Smooth muscle cell of the brain vasculature (primary cell): ENCODE results near the gene BANP.

Experiments
- DNase-seq: peaks from one replicate; pipeline ENCODE4 v3.0.0-alpha.2; 2012; ENCODE audit warnings: low read depth, low spot score

The BANP gene

GRCh38 chr16:87948735-87949070 lies 2.5 kb upstream of the BANP start:
- no peak for DNase-seq

GRCh38 chr16:87949071-87949744 lies 2.0 kb upstream of the BANP start:
- no peak for DNase-seq

- no peak for DNase-seq
These were observed 611 bp downstream of the BANP start for GRCh38 chr16:87951552-87952538.

- DNase-seq, result no peak
These were observed 1.5 kb downstream of the BANP start for GRCh38 chr16:87952751-87953150.

- DNase-seq, result no peak
These were observed 2.3 kb downstream of the BANP start for GRCh38 chr16:87953308-87954215.

- DNase-seq, result no peak
These were observed 3.1 kb downstream of the BANP start for GRCh38 chr16:87954361-87954760.

- DNase-seq, result no peak
These were observed 3.6 kb downstream of the BANP start for GRCh38 chr16:87954826-87955225.

GRCh38 chr16:87955302-87956097 lies 4.3 kb downstream of the BANP start:
- DNase-seq, result no peak

- no peak for DNase-seq
These were observed 4.8 kb downstream of the BANP start for GRCh38 chr16:87956098-87956364.

- no peak for DNase-seq
These were observed 5.4 kb downstream of the BANP start for GRCh38 chr16:87956365-87957231.

- no peak for DNase-seq
These were observed 6.3 kb downstream of the BANP start for GRCh38 chr16:87957296-87958094.

- no peak for DNase-seq
These were observed 7.4 kb downstream of the BANP start for GRCh38 chr16:87958632-87959031.

- no peak for DNase-seq
These were observed 8.3 kb downstream of the BANP start for GRCh38 chr16:87959391-87959990.

- DNase-seq, result no peak
These were observed 9.1 kb downstream of the BANP start for GRCh38 chr16:87960296-87960695.

- DNase-seq, result no peak
These were observed 9.6 kb downstream of the BANP start for GRCh38 chr16:87960852-87961251.

GRCh38 chr16:87961623-87962022 lies 10.4 kb downstream of the BANP start:
- DNase-seq, result no peak

- no peak for DNase-seq
These were observed 12.2 kb downstream of the BANP start for GRCh38 chr16:87963400-87963799.

- DNase-seq, result no peak
These were observed 12.9 kb downstream of the BANP start for GRCh38 chr16:87964049-87964659.

GRCh38 chr16:87965417-87965816 lies 14.2 kb downstream of the BANP start:
- no peak for DNase-seq
